Ishikawa (cell line): ENCODE measurements around the gene AK1.

Experiments
- CEBPB ChIP-seq: IDR thresholded peaks from 2 replicates; pipeline ENCODE4 v1.6.1; 2012
- CREB1 ChIP-seq: IDR thresholded peaks from 2 replicates; pipeline ENCODE4 v1.6.1; 2012; ENCODE audit warnings: low read depth
- EGR1 ChIP-seq: IDR thresholded peaks from 2 replicates; pipeline ENCODE4 v1.6.1; 2012
- EP300 ChIP-seq: IDR thresholded peaks from 2 replicates; pipeline ENCODE4 v1.6.1; 2012; ENCODE audit warnings: borderline replicate concordance
- FOXM1 ChIP-seq: IDR thresholded peaks from 2 replicates; pipeline ENCODE4 v1.6.1; 2012; ENCODE audit warnings: low read depth, borderline replicate concordance
- NFIC ChIP-seq: IDR thresholded peaks from 2 replicates; pipeline ENCODE4 v1.6.1; 2012
- RAD21 ChIP-seq: IDR thresholded peaks from 2 replicates; pipeline ENCODE4 v1.6.1; 2012; ENCODE audit warnings: low read depth
- TAF1 ChIP-seq: IDR thresholded peaks from 2 replicates; pipeline ENCODE4 v1.6.1; 2012; ENCODE audit warnings: low read depth, mild to moderate bottlenecking
- TCF12 ChIP-seq: IDR thresholded peaks from 2 replicates; pipeline ENCODE4 v1.6.1; 2012; ENCODE audit warnings: low read depth
- TEAD4 ChIP-seq: IDR thresholded peaks from 2 replicates; pipeline ENCODE4 v1.6.1; 2012
- USF1 ChIP-seq: IDR thresholded peaks from 2 replicates; pipeline ENCODE4 v1.6.1; 2012
- YY1 ChIP-seq: IDR thresholded peaks from 2 replicates; pipeline ENCODE4 v1.6.1; 2012; ENCODE audit warnings: low read depth
- ZBTB7A ChIP-seq: IDR thresholded peaks from 2 replicates; pipeline ENCODE4 v1.6.1; 2012; ENCODE audit warnings: low read depth
- TF ChIP-seq, protein P1 (sequence below): IDR thresholded peaks from 2 replicates; pipeline ENCODE4 v1.6.1; 2012
- TF ChIP-seq, protein P2 (sequence below): IDR thresholded peaks from 2 replicates; pipeline ENCODE4 v1.6.1; 2012; ENCODE audit warnings: low read depth, mild to moderate bottlenecking

Gene AK1

DNA sequence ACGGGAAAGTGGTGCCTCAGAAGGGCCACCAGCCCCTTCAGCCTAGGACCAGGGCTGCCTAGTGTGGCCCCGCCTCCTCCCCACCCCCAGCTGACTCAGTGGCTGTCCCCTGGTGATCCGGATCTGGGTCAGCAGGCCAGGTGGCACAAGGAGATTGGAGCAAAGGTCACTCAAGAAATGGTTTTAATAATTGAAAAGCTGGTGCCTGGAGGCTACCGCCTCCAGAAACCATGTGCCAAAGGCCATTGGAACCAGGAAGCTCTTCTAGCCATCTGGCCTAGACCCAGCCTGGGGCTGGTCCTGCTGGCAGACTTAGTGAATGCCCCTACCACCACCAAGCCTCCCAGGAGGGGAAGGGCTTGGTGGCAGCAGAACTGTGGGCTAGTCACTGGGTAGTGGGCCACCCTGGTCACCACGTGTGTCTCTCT, 37.9 kb upstream of the AK1 start:
- TF ChIP-seq YY1: no peak
- TF ChIP-seq, protein P1, sequence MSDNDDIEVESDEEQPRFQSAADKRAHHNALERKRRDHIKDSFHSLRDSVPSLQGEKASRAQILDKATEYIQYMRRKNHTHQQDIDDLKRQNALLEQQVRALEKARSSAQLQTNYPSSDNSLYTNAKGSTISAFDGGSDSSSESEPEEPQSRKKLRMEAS: no peak
- TF ChIP-seq ZBTB7A: no peak
- TF ChIP-seq FOXM1: no peak
- TF ChIP-seq TAF1: no peak
- TF ChIP-seq TCF12: no peak
- TF ChIP-seq, protein P2, sequence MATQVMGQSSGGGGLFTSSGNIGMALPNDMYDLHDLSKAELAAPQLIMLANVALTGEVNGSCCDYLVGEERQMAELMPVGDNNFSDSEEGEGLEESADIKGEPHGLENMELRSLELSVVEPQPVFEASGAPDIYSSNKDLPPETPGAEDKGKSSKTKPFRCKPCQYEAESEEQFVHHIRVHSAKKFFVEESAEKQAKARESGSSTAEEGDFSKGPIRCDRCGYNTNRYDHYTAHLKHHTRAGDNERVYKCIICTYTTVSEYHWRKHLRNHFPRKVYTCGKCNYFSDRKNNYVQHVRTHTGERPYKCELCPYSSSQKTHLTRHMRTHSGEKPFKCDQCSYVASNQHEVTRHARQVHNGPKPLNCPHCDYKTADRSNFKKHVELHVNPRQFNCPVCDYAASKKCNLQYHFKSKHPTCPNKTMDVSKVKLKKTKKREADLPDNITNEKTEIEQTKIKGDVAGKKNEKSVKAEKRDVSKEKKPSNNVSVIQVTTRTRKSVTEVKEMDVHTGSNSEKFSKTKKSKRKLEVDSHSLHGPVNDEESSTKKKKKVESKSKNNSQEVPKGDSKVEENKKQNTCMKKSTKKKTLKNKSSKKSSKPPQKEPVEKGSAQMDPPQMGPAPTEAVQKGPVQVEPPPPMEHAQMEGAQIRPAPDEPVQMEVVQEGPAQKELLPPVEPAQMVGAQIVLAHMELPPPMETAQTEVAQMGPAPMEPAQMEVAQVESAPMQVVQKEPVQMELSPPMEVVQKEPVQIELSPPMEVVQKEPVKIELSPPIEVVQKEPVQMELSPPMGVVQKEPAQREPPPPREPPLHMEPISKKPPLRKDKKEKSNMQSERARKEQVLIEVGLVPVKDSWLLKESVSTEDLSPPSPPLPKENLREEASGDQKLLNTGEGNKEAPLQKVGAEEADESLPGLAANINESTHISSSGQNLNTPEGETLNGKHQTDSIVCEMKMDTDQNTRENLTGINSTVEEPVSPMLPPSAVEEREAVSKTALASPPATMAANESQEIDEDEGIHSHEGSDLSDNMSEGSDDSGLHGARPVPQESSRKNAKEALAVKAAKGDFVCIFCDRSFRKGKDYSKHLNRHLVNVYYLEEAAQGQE: no peak
- TF ChIP-seq RAD21: no peak
- no peak for TF ChIP-seq EP300
- no peak for TF ChIP-seq EGR1
- TF ChIP-seq TEAD4: no peak
- no peak for TF ChIP-seq CEBPB
- no peak for TF ChIP-seq NFIC

DNA sequence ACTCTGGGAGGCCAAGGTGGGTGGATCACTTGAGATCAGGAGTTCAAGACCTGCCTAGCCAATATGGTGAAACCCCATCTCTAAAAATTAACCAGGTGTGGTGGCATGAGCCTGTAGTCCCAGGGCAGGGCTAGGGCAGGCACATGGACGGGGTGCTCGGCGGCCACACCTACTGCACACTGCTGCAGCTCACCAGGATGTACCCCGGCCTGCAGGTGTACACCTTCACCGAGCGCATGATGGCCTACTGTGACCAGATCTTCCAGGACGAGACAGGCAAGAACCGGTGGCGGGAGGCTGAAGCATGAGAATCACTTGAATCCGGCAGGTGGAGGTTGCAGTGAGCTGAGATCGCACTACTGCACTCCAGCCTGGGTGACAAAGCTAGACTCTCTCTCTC, 36.2 kb upstream of the AK1 start:
- no peak for TF ChIP-seq TAF1
- TF ChIP-seq NFIC: no peak
- no peak for TF ChIP-seq EGR1

GRCh38 chr9:127912882-127913281, 35.4 kb upstream of the AK1 start:
- TF ChIP-seq CREB1 (no peak), EP300 (no peak), TEAD4 (no peak), NFIC (no peak), FOXM1 (no peak), USF1 (no peak), ZBTB7A (no peak), TAF1 (no peak), TCF12 (no peak), RAD21 (no peak), CEBPB (no peak), EGR1 (no peak), YY1 (no peak)
- TF ChIP-seq, protein P2: no peak
- TF ChIP-seq, protein P1: no peak

DNA sequence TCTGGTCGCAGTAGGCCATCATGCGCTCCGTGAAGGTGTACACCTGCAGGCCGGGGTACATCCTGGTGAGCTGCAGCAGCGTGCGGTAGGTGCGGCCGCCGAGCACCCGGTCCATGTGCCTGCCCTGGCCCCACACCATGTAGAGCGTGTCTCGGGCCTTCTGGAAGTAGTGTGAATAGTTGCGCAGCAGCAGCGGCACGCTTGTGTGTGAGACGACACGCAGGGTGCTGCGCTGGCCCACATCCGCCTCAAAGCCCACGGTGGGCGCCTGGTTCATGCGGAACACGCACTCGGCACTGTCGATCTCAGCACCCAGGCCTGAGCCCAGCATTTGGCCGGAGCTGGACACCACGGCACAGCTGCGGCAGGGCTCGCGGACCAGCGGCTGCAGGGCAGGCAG, 34.8 kb upstream of the AK1 start:
- TF ChIP-seq EP300 (no peak), USF1 (no peak), NFIC (no peak), RAD21 (no peak), TEAD4 (no peak), EGR1 (no peak), ZBTB7A (no peak)
- TF ChIP-seq, protein P2: no peak
- TF ChIP-seq, protein P1: no peak

DNA sequence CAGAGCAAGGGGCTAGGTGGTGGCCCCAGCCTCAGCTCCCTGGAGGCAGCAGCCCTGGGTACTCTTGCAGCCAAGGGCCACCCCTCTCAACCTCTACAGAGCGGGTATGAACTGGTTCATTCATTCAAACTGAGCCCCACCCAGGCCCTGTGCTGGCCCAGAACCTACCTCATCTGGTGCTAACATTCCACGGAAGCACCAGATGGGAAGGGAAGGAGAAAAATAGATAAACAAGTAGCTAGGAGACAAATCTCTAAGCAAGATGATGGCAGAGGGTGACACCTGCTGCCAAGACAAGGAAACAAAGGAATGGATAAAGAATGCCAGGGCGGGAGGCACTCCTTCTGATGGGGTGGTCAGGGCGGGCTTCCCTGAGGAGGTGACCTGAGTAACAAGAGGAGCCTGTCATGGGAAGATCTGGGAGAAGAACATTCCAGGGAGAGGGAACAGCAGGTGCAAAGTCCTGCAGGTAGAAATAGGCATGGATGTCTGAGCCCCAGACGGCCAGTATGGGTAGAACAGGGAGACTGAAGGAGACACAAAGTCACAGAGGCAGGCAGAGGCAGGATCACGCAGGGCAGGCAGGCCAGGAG, 33.2 kb upstream of the AK1 start:
- TF ChIP-seq RAD21: peak; percentile 53
- TF ChIP-seq, protein P1: no peak
